Suprapubic skin (tissue), 4 donors: Measurements from ENCODE around the gene LMF2. TPM values are rescaled to one million over a fixed set of nuclear protein-coding genes. Genes with fewer than 3 reads are reported as not detected.

Source experiments
- DNase-seq, 2 donors: peaks; one replicate each; pipeline ENCODE4 v3.0.0-alpha.2; 2019; ENCODE audit warnings: low spot score in 2 of 2
- H3K27ac ChIP-seq: fragments of 200-600 bp; sonication (generic); one replicate; pipeline ENCODE4 v1.5.1; 2019
- H3K27me3 ChIP-seq: fragments of 200-600 bp; sonication (generic); one replicate; pipeline ENCODE4 v1.5.1; 2019
- H3K36me3 ChIP-seq: fragments of 200-600 bp; sonication (generic); one replicate; pipeline ENCODE4 v1.5.1; 2019
- H3K4me1 ChIP-seq: fragments of 200-600 bp; sonication (generic); one replicate; pipeline ENCODE4 v1.5.1; 2019
- H3K4me3 ChIP-seq: fragments of 200-600 bp; sonication (generic); one replicate; pipeline ENCODE4 v1.5.1; 2019; ENCODE audit warnings: mild to moderate bottlenecking
- H3K9me3 ChIP-seq: fragments of 200-600 bp; sonication (generic); one replicate; pipeline ENCODE4 v1.5.1; 2019
- CTCF ChIP-seq, 2 donors: fragments of 200-600 bp in 1 of 2; fragments of 450-650 bp in 1 of 2; sonication (generic) in 1 of 2; IDR thresholded peaks; one replicate each; pipeline ENCODE4 v1.5.1; 2016 to 2019; ENCODE audit warnings: antibody characterized with exemption in 2 of 2, mild to moderate bottlenecking in 1 of 2, moderate library complexity in 1 of 2
- EP300 ChIP-seq: sonication (generic); formaldehyde crosslinking; IDR thresholded peaks from one replicate; pipeline ENCODE4 v1.6.1; 2017; ENCODE audit warnings: antibody characterized with exemption
- POLR2A ChIP-seq, 2 donors: fragments of 450-650 bp; IDR thresholded peaks; one replicate each; pipeline ENCODE4 v1.6.1; 2017; ENCODE audit warnings: antibody characterized with exemption in 2 of 2, mild to moderate bottlenecking in 2 of 2, moderate library complexity in 2 of 2
- POLR2AphosphoS5 ChIP-seq, 3 donors: sonication (generic); formaldehyde crosslinking; IDR thresholded peaks; one replicate each; pipeline ENCODE4 v1.6.1; 2017; ENCODE audit warnings: antibody characterized with exemption in 3 of 3
- WGBS: methylation state at CpG from one replicate; pipeline ENCODE4 v1.1.5; 2018; 5-methylcytosine and 5-hydroxymethylcytosine counted together
- total RNA-seq, 4 donors: library from RNA; depleted of rRNA; stranded (reverse); fragments of >200 nt; gene quantifications; one replicate each; pipeline ENCODE4 v1.1.0, GENCODE V29; 2016

The LMF2 gene
- total RNA-seq, 4 donors from 2014 or later: 28.9 to 65.6 (median 44.7) TPM

DNA sequence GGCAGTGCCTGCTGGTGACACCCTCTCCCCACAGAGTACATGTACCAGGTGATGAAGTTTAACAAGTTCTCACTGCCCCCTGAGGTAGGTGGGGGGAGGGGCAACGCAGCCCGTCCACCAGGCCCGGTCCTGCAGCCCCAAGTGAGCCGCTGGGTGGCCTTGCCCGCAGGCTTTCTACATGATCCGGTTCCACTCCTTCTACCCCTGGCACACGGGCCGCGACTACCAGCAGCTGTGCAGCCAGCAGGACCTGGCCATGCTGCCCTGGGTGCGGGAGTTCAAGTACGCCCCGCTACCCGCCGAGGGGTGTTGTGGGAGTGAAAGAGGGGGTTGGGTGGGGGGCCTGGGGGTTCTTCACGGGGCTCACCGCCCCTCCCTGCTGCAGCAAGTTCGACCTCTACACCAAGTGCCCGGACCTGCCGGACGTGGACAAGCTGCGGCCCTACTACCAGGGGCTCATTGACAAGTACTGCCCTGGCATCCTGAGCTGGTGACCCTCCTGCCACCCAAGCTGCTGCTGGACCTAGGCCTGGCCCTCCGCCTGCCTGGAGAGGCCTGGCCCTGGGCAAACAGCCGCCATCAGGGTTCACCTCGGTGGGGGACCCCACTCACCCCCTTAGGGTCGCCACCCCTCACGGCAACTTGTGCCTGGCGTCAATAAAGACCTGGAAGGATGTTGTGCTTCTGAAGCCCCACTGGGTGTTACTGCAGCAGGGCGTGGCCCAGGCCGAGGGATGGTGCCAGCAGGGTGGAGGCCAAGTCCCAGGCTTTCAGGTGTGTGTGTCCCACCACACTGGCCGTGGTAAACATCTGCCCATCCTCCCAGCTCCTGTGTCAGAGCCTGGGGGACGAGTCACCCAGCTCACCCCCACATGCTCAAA, 17.9 kb downstream of the LMF2 start:
- Histone ChIP-seq H3K27ac (no peak overlapping the region), H3K36me3 (no peaks in the 10 kb centered on the region), H3K4me3 (no peak overlapping the region), H3K27me3 (peaks cover 25% of the 10 kb centered on the region), H3K9me3 (no peaks in the 10 kb centered on the region), H3K4me1 (no peaks in the 10 kb centered on the region)
- DNase-seq: no peak
- WGBS: 60% methylated on average over 5 of the region's 31 CpGs
- TF ChIP-seq POLR2AphosphoS5 (IDR thresholded peaks at IDR 0.05) (no peak), EP300 (no peak), POLR2A (IDR thresholded peaks at IDR 0.05) (no peak), CTCF (IDR thresholded peaks at IDR 0.05) (no peak)

- no peak overlapping the region for H3K4me3 ChIP-seq
- no peaks in the 10 kb centered on the region for H3K4me1 ChIP-seq
- TF ChIP-seq POLR2A (IDR thresholded peaks at IDR 0.05) (no peak), EP300 (no peak), CTCF (IDR thresholded peaks at IDR 0.05) (no peak), POLR2AphosphoS5 (IDR thresholded peaks at IDR 0.05) (no peak)
- H3K27ac ChIP-seq: no peak overlapping the region
- WGBS: 78% methylated on average over 16 of the region's 19 CpGs
- no peaks in the 10 kb centered on the region for H3K9me3 ChIP-seq
- H3K36me3 ChIP-seq: no peaks in the 10 kb centered on the region
- H3K27me3 ChIP-seq: peaks cover 31% of the 10 kb centered on the region
- DNase-seq: no peak
Measured at GRCh38 chr22:50488886-50489285, 18.6 kb downstream of the LMF2 start.

GRCh38 chr22:50488006-50488677, 19.4 kb downstream of the LMF2 start:
- Histone ChIP-seq H3K4me3 (no peak overlapping the region), H3K4me1 (no peaks in the 10 kb centered on the region), H3K27me3 (peaks cover 39% of the 10 kb centered on the region), H3K9me3 (no peaks in the 10 kb centered on the region), H3K36me3 (no peaks in the 10 kb centered on the region), H3K27ac (no peak overlapping the region)
- TF ChIP-seq CTCF (IDR thresholded peaks at IDR 0.05) (no peak), POLR2A (IDR thresholded peaks at IDR 0.05) (no peak), POLR2AphosphoS5 (IDR thresholded peaks at IDR 0.05) (no peak), EP300 (no peak)
- 73% methylated on average over 10 of the region's 18 CpGs for WGBS
- DNase-seq: no peak

DNA sequence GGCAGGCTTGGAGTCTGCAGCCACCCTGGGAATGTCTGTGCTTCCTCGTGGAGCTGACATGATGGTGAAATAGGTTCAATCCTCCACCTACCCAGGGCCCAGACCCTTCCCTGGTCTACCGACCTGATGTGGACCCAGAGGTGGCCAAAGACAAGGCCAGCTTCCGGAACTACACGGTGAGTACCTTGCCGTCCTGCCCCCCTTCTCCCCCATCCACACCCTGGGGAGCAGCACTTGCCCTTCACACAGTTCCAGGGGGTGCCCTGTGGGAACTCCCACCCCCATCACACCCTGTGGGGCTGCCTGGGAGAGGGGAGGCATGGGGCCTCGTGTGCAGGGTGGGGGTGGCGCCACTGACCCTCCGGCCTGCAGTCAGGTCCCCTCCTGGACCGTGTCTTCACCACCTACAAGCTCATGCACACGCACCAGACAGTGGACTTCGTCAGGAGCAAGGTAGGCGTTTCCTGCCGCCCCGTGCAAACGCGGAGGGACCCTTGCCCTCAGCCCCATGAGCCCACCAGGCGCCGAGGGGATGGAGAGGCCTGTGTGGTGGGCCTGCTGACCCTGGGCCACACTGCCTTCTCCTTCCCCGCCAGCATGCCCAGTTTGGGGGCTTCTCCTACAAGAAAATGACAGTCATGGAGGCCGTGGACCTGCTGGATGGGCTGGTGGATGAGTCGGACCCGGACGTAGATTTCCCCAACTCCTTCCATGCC, 20.1 kb downstream of the LMF2 start:
- H3K4me3 ChIP-seq: no peak overlapping the region
- no peak for DNase-seq
- H3K27me3 ChIP-seq: peaks cover 46% of the 10 kb centered on the region
- TF ChIP-seq CTCF (IDR thresholded peaks at IDR 0.05) (no peak), POLR2AphosphoS5 (IDR thresholded peaks at IDR 0.05) (no peak), POLR2A (IDR thresholded peaks at IDR 0.05) (no peak), EP300 (no peak)
- no peaks in the 10 kb centered on the region for H3K36me3 ChIP-seq
- no peak overlapping the region for H3K27ac ChIP-seq
- 74% methylated on average over 7 of the region's 23 CpGs for WGBS
- H3K9me3 ChIP-seq: no peaks in the 10 kb centered on the region
- no peaks in the 10 kb centered on the region for H3K4me1 ChIP-seq
